ENCODE data around the gene APOBEC4.
"Not testable (repeated sequence)": the region's sequence is repeated elsewhere in the genome, so short reads cannot be mapped to it uniquely, and the experiment has no call there.

Gene APOBEC4

DNA sequence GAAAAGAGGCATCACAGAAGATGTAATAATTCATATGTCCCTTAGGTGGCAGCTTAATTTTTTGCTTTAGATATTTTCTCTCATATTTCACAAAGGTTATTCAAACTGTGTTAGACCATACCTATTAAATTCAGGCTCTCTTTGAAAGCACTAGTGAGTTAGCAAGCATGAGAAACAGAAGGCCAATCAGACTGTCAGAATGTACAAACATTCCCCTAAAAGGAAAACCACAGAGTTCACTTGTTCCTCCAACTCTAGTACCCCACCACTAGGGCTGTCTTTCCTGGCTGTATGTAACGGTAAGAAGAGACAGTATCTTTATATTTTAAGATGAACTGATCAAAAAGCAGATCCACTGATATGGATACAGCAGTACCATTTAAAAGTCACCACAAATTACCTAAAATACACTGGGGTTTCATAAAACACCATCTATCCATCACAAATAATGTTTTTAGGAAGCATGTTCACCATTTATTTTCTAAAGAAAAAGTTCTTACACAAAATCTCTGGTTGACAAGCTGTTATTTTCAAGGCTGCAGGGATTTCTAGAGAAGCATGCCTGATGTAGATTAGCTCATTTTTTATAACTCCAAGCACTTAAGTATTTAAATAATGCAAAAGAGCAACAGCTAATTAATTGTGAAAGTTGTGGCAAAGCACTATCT, 19.3 kb downstream of the APOBEC4 start:
- DNase-seq (ENCODE audit: low read depth): no peak

- no peak for DNase-seq (ENCODE audit: low read depth)
Observed at GRCh38 chr1:183632964-183633363, 20.2 kb downstream of the APOBEC4 start.

GRCh38 chr1:183632114-183632513, 21.0 kb downstream of the APOBEC4 start:
- DNase-seq (ENCODE audit: low read depth): no peak

DNA sequence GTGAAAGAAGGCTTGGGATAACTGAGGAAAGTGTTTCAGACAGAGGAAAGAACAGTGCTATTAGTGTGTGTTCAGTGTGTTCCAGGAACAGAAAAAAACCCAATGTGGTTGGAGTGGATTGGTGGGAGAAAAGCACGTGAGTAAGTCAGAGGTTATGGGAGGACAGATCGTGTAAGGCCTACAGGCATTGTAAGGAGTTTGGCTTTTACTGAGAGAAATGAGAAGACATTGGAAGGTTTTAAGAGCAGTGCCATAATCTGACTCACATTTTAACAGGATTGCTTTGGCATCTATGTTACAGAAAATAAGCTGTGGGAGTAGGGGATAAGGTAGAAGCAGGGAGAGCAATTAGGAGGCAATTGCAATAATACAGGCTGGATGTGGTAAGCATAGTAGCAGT, 22.4 kb downstream of the APOBEC4 start:
- DNase-seq (ENCODE audit: low read depth): no peak

GRCh38 chr1:183628537-183628936, 24.6 kb downstream of the APOBEC4 start:
- no peak for DNase-seq (ENCODE audit: low read depth)

DNA sequence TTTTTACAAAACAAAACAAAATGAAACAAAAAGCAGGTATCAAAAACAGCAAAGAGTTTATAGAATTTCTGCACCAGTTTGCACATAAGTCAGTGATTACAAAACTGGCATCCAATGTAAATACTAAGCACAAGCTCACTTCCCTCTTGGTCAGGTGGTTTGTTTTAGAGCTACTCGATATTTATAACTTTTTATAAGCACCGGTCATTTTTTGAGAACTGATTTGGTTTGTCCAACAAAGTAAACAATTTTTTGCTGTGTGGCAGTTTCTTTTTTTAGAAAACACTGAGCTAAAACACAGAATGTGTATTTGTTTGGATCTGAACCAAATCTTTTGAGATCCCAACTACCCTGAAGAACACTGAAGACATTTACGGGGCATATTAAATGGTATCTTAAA, 26.9 kb downstream of the APOBEC4 start:
- DNase-seq (ENCODE audit: low read depth): not testable (repeated sequence)

GRCh38 chr1:183622884-183623785, 30.0 kb downstream of the APOBEC4 start:
- DNase-seq (ENCODE audit: low read depth): no peak

DNA sequence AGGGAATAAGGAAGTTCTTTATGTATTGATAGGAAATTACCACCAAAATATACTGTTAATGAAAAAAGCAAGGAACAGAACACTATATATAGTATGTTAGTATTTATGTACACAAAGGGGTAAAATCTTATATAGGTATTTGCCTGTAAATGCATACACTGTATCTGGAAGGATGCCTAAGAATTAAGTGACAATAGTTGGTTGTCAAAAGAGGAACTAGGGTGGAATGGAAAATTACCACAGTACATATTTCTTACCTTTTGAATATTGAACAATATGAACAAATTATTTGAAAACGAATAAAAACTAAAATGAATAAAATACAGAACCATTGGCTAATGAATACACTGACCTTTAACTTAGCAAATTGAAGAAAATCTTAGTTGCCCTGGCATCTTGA, 31.1 kb downstream of the APOBEC4 start:
- no peak for DNase-seq (ENCODE audit: low read depth)

- no peak for DNase-seq (ENCODE audit: low read depth)
Observed at GRCh38 chr1:183620311-183620710, 32.8 kb downstream of the APOBEC4 start.

- DNase-seq (ENCODE audit: low read depth): no peak
Observed at GRCh38 chr1:183619781-183620180, 33.3 kb downstream of the APOBEC4 start.

DNA sequence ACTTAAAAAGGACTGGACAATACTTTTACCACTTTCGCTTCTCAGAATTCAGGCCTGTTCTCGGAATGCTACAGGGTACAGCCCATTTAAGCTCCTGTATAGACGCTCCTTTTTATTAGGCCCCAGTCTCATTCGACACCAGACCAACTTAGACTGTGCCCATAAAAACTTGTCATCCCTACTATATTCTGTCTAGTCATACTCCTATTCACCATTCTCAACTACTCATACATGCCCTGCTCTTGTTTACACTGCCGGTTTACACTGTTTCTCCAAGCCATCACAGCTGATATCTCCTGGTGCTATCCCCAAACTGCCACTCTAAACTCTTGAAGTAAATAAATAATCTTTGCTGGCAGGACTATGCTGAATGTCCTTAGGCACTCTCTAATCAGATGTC, 34.9 kb downstream of the APOBEC4 start:
- DNase-seq (ENCODE audit: low read depth): not testable (repeated sequence)

DNA sequence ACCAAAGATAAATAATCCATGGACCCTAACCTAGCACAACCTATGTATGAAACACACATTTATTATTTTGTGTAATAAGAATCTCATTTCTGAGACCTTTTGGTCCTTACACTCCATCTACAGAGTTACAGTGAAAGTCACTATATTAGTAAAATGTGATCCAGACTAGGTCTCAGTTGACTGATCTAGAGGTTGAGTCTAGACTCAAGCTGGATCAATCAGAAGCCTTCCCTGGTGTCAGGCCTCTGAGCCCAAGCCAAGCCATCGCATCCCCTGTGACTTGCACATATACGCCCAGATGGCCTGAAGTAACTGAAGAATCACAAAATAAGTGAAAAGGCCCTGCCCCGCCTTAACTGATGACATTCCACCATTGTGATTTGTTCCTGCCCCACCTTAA, 40.1 kb downstream of the APOBEC4 start:
- not testable (repeated sequence) for DNase-seq (ENCODE audit: low read depth)

DNA sequence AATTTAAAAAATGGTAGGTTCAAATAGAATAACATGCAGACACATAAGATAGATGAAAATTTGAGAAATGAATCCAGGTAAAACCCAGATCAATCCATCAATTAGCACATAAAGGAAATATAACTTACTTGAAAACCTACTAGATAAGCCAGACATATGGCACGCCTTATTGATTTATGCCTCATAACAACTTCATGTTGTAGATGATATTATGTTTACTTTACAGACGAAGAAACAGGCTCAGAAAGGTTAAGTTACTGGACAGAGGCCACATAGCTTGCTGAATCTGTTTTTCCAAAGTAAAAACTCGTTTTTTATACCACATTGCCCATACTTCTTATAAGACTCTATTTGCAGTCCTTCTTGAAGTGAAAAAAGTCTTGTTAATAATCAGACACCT, 40.7 kb downstream of the APOBEC4 start:
- DNase-seq (ENCODE audit: low read depth): no peak

- no peak for DNase-seq (ENCODE audit: low read depth)
Observed at GRCh38 chr1:183611021-183611420, 42.1 kb downstream of the APOBEC4 start.

DNA sequence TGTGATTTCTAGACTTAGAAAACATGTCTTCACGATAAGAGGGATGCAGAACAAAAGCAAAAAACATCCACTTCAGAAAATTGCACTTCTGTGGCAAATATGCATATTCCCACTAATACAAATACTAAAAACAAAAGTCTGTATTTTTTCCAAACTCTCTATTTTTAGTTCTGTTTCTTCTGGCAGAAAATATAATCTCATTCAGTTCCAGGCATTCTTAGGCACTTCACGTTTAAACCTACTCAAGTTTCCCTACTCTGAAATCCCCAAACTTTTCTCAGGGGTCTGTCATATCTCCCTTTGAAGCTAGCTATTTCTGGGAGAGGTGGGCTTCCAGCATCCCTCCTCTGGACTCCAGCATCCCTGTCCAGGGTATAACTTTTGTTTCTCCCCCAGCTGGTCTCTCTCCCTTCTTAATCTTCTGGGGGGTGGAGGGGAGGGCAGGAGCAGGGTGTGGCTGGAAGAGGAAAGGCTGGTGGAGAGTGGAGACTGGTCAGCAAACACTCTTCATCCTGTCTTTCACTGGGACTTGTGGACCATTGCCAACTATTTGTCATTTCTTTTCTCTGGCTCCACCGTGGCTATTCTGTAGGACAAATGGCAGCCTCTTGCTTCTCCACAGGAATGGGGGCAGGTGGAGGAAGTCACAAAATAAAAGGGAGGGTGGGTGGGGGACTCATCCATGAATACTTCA, 43.2 kb downstream of the APOBEC4 start:
- no peak for DNase-seq (ENCODE audit: low read depth)

GRCh38 chr1:183609313-183609712, 43.8 kb downstream of the APOBEC4 start:
- DNase-seq (ENCODE audit: low read depth): no peak

GRCh38 chr1:183607322-183607980, 45.7 kb downstream of the APOBEC4 start:
- DNase-seq (ENCODE audit: low read depth): no peak

DNA sequence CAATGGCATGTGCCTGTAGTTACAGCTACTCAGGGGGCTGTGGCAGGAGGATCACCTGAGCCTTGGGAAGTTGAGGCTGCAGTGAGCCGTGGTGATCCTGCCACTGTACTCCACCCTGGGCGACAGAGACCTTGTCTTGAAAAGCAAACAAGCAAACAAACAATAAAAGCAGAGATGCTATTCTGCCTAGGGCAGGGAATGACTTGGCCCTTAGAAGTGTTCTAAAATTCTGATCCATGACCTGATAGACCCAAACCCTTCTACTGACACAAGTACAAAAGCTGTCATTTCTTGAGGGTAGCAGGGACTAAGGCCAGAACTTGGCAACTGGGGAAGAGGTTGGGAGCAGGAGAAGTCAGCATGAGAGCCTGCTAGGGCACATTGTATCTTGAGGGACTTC, 47.2 kb downstream of the APOBEC4 start:
- no peak for DNase-seq (ENCODE audit: low read depth)

- DNase-seq (ENCODE audit: low read depth): no peak
Observed at GRCh38 chr1:183604815-183605214, 48.3 kb downstream of the APOBEC4 start.

- no peak for DNase-seq (ENCODE audit: low read depth)
Observed at GRCh38 chr1:183604038-183604808, 48.9 kb downstream of the APOBEC4 start.

DNA sequence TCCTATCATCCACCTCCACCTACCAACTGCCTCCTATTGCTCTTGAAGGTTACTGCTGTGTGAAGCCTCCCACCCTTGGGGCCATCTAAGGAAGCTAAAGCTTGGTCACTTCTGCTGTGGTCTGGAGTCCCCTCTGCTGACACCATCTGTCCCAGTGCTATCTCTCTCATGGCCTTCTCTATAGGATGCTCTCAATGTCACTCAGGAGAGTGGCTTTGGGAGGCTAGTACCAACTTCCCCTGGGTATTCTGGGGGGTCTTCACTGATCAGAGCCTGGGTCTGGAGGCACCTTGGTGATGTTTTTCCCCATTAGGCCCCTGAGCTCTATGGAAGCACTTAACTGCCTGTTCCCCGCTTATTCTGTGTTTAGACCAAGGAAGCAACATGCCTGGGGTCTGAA, 50.6 kb downstream of the APOBEC4 start:
- no peak for DNase-seq (ENCODE audit: low read depth)

- no peak for DNase-seq (ENCODE audit: low read depth)
Observed at GRCh38 chr1:183600634-183601033, 52.5 kb downstream of the APOBEC4 start.
